Transverse colon (tissue), 4 donors: Measurements from ENCODE around the gene MGAT5B.

Experiments used
- CTCF ChIP-seq, 5 experiments: fragments of 200-600 bp in 3 of 5; fragments of 450-650 bp in 2 of 5; sonication (generic) in 3 of 5; IDR thresholded peaks; 1 replicate in 2 of 5; 2 replicates in 3 of 5; pipeline ENCODE4 v1.5.1; 2016 to 2017; ENCODE audit warnings: antibody characterized with exemption in 5 of 5, inconsistent platforms in 3 of 5, mild to moderate bottlenecking in 2 of 5, moderate library complexity in 1 of 5
- EP300 ChIP-seq: sonication (generic); formaldehyde crosslinking; IDR thresholded peaks from one replicate; pipeline ENCODE4 v1.6.1; 2017; ENCODE audit warnings: antibody characterized with exemption, low read depth
- POLR2A ChIP-seq: fragments of 450-650 bp; IDR thresholded peaks from one replicate; pipeline ENCODE4 v1.6.1; 2016; ENCODE audit warnings: antibody characterized with exemption, mild to moderate bottlenecking, moderate library complexity
- POLR2AphosphoS5 ChIP-seq, 3 donors: sonication (generic); formaldehyde crosslinking; IDR thresholded peaks; one replicate each; pipeline ENCODE4 v1.6.1; 2016; ENCODE audit warnings: antibody characterized with exemption in 3 of 3

DNA sequence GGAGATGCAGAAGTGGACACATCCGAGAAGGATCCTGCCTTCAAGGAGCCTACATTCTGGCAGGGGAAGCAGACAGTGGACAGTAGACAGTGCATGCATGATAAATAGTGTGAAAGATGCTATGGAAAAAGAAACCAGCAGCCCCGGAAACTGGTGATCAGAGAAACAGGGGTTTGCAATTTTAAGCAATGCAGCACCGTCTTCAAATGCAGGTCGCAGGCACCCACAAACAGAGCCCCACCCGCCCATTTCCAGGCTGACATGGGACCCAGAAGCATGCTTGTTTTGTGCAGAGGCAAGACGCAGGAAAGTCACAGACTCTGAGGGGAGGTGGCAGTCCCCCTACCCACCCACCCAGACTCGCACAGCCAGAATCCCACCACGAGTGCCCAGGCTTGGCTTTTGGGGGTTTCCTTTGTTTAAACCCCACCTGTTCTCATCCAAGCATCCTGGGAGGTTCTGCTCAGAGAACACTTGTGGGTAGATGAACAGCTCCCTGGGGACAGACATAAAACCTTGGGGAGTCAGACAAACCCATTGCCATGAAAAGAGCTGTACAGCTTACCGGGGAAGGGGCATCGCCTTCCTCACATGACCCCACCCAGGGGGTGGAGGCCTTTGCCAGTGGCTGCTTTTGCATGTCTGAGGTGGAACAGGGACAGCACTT lies 114.3 kb downstream of the MGAT5B start:
- TF ChIP-seq CTCF (IDR thresholded peaks at IDR 0.05) (no peak), POLR2AphosphoS5 (IDR thresholded peaks at IDR 0.05) (no peak), POLR2A (no peak), EP300 (no peak)
